IMR-90 (cell line): ENCODE results near the gene KRT80. TPM values are rescaled to one million over a fixed set of nuclear protein-coding genes. Genes with fewer than 3 reads are reported as not detected.

Source experiments
- ATAC-seq: fragments of 200-7000 bp; cut with Tn5 transposase; 2 replicates; pipeline ENCODE4 v1.9.1; 2020; ENCODE audit warnings: low read depth, mild to moderate bottlenecking, moderate library complexity
- BruUV-seq: library from RNA; stranded (reverse); fragments of 400-500 nt; replicated peaks from 2 replicates; lab custom pipeline; 2021; lab: Mats Ljungman, UMichigan
- CTCF ChIA-PET: fragments of 300-600 bp; formaldehyde crosslinking; extraction: SDS; loops from one replicate; lab custom pipeline; 2021; ENCODE audit warnings: antibody characterized with exemption; lab: Yijun Ruan, JAX
- POLR2A ChIA-PET: fragments of 300-600 bp; sonication (Branson Sonifier 250); formaldehyde crosslinking; loops from one replicate; lab custom pipeline; 2022; ENCODE audit warnings: antibody characterized with exemption; ENCODE audit not compliant: unreplicated experiment; lab: Charles Lee
- DNase-seq: peaks from one replicate; pipeline ENCODE4 v3.0.0; 2013
- H2AFZ ChIP-seq: replicated peaks from 2 replicates; pipeline ENCODE3; 2013; ENCODE audit warnings: low read length, mild to moderate bottlenecking; ENCODE audit not compliant: poor library complexity
- H2AK5ac ChIP-seq: 2 replicates; pipeline ENCODE4 v1.6.1; 2013; ENCODE audit warnings: low read depth, low read length, inconsistent platforms
- H2AK9ac ChIP-seq: replicated peaks from 2 replicates; pipeline ENCODE3; 2013; ENCODE audit warnings: mild to moderate bottlenecking, low read depth, low read length, moderate library complexity; ENCODE audit not compliant: poor library complexity
- H2BK120ac ChIP-seq: 2 replicates; pipeline ENCODE4 v1.6.1; 2013; ENCODE audit warnings: low read depth, low read length, inconsistent platforms
- H2BK15ac ChIP-seq: 3 replicates; pipeline ENCODE4 v1.6.1; 2013; ENCODE audit warnings: low read depth, low read length, inconsistent platforms
- H2BK20ac ChIP-seq: 2 replicates; pipeline ENCODE4 v1.6.1; 2013; ENCODE audit warnings: low read depth, mild to moderate bottlenecking, inconsistent platforms, low read length, moderate library complexity
- H2BK5ac ChIP-seq: 2 replicates; pipeline ENCODE4 v1.6.1; 2013; ENCODE audit warnings: mild to moderate bottlenecking, low read depth, low read length, inconsistent platforms; ENCODE audit not compliant: poor library complexity, severe bottlenecking
- H3K14ac ChIP-seq: replicated peaks from 2 replicates; pipeline ENCODE4 v1.6.1; 2013; ENCODE audit warnings: low read depth, low read length, inconsistent platforms
- H3K18ac ChIP-seq: 2 replicates; pipeline ENCODE4 v1.6.1; 2013; ENCODE audit warnings: low read depth, low read length, control low read depth
- H3K23ac ChIP-seq: 2 replicates; pipeline ENCODE4 v1.6.1; 2013; ENCODE audit warnings: low read depth, low read length, inconsistent platforms
- H3K27ac ChIP-seq: 2 replicates; pipeline ENCODE4 v1.5.1; 2013; ENCODE audit warnings: mild to moderate bottlenecking, control low read depth, low read length; ENCODE audit not compliant: insufficient read depth
- H3K27me3 ChIP-seq: 2 replicates; pipeline ENCODE4 v1.6.1; 2013; ENCODE audit warnings: low read length; ENCODE audit not compliant: control insufficient read depth, insufficient read depth
- H3K36me3 ChIP-seq: 2 replicates; pipeline ENCODE4 v1.6.1; 2013; ENCODE audit warnings: low read length, mixed read lengths; ENCODE audit not compliant: control insufficient read depth, insufficient read depth
- H3K4ac ChIP-seq: 2 replicates; pipeline ENCODE4 v1.6.1; 2013; ENCODE audit warnings: low read depth, low read length, inconsistent platforms
- H3K4me1 ChIP-seq: 2 replicates; pipeline ENCODE4 v1.6.1; 2013; ENCODE audit warnings: low read length, mixed read lengths; ENCODE audit not compliant: control insufficient read depth, insufficient read depth
- H3K4me2 ChIP-seq: 2 replicates; pipeline ENCODE4 v1.6.1; 2013; ENCODE audit warnings: low read depth, mild to moderate bottlenecking, control low read depth, low read length, moderate library complexity
- H3K4me3 ChIP-seq: 2 replicates; pipeline ENCODE4 v1.5.1; 2013; ENCODE audit warnings: low read depth, mild to moderate bottlenecking, control low read depth, low read length, moderate library complexity; ENCODE audit not compliant: insufficient read depth
- H3K56ac ChIP-seq: 2 replicates; pipeline ENCODE4 v1.6.1; 2013; ENCODE audit warnings: low read length, inconsistent platforms; ENCODE audit not compliant: insufficient read depth; ENCODE audit errors: extremely low read depth
- H3K79me1 ChIP-seq, 2 experiments: 2 replicates each; pipeline ENCODE4 v1.6.1; 2013; ENCODE audit warnings: low read length in 2 of 2, inconsistent platforms in 1 of 2, low read depth in 1 of 2
- H3K9ac ChIP-seq: 2 replicates; pipeline ENCODE4 v1.6.1; 2013; ENCODE audit warnings: low read depth, low read length, control low read depth
- H3K9me1 ChIP-seq: 2 replicates; pipeline ENCODE4 v1.6.1; 2013; ENCODE audit warnings: low read length, inconsistent platforms; ENCODE audit not compliant: insufficient read depth
- H3K9me3 ChIP-seq: 2 replicates; pipeline ENCODE4 v1.6.1; 2013; ENCODE audit warnings: low read length; ENCODE audit not compliant: control insufficient read depth, insufficient read depth
- H4K20me1 ChIP-seq: 2 replicates; pipeline ENCODE4 v1.6.1; 2013; ENCODE audit warnings: low read length, inconsistent platforms; ENCODE audit not compliant: insufficient read depth
- H4K5ac ChIP-seq: 2 replicates; pipeline ENCODE4 v1.6.1; 2013; ENCODE audit warnings: mild to moderate bottlenecking, low read depth, low read length, control low read depth
- H4K8ac ChIP-seq, 2 experiments: 2 replicates each; pipeline ENCODE4 v1.6.1; 2013; ENCODE audit warnings: low read depth in 2 of 2, low read length in 2 of 2, control low read depth in 1 of 2, inconsistent platforms in 1 of 2
- H4K91ac ChIP-seq: 2 replicates; pipeline ENCODE4 v1.6.1; 2013; ENCODE audit warnings: low read depth, low read length, inconsistent platforms; ENCODE audit not compliant: insufficient read depth
- ELK1 ChIP-seq: fragments of 150-350 bp; IDR thresholded peaks from 2 replicates; pipeline ENCODE4 v1.6.1; 2016; ENCODE audit warnings: low read depth, mild to moderate bottlenecking, low read length, moderate library complexity, borderline replicate concordance
- RAD21 ChIP-seq: IDR thresholded peaks from 2 replicates; pipeline ENCODE4 v1.6.1; 2012; ENCODE audit warnings: low read length, improper control_type of control experiment
- RCOR1 ChIP-seq: IDR thresholded peaks from 2 replicates; pipeline ENCODE4 v1.6.1; 2012; ENCODE audit warnings: mild to moderate bottlenecking, low read length, improper control_type of control experiment; ENCODE audit not compliant: insufficient replicate concordance
- WGBS, 2 experiments: methylation state at CpG; one replicate each; pipeline versions ENCODE4 v1.1.5 to v1.1.7; 2013; ENCODE audit warnings: missing lambda C conversion rate in 2 of 2; ENCODE audit not compliant: insufficient read length in 1 of 2; ENCODE audit errors: extremely low coverage in 2 of 2; 5-methylcytosine and 5-hydroxymethylcytosine counted together
- dilution Hi-C: fragments of 300-500 bp; cut with HindIII; formaldehyde crosslinking; loops from one replicate; pipeline ENCODE4 v1.14.3; 2018; ENCODE audit warnings: low sequenced_read_pairs; ENCODE audit not compliant: unreplicated experiment
- in situ Hi-C: fragments of 300-500 bp; cut with MboI; formaldehyde crosslinking; loops from 3 replicates; pipeline ENCODE4 v1.14.3; 2019; ENCODE audit warnings: low sequenced_read_pairs, inconsistent platforms, mixed read lengths
- intact Hi-C: fragments of 100-400 bp; cut with micrococcal nuclease; formaldehyde crosslinking; loops from 2 replicates; pipeline ENCODE4 v1.10.0; 2022
- polyA plus RNA-seq, 3 experiments: library from polyadenylated mRNA; depleted of rRNA; stranded (reverse); fragments of >200 nt; gene quantifications; 2 replicates each; pipeline ENCODE4 v1.2.3, GENCODE V29; 2012; ENCODE audit warnings: low replicate concordance in 1 of 3
- total RNA-seq: library from RNA; depleted of rRNA; stranded (reverse); fragments of >200 nt; gene quantifications from 2 replicates; pipeline ENCODE4 v1.2.3, GENCODE V29; 2012

The KRT80 gene
- total and polyA plus RNA-seq, 2 of the 4 experiments (the other 2 are of a cell fraction), result 0.54 to 3.4 TPM

GRCh38 chr12:52162981-52163380 is 28.8 kb downstream of the KRT80 start:
- no peak overlapping the region for H2BK20ac ChIP-seq
- no peaks in the 10 kb centered on the region for H3K36me3 ChIP-seq
- peak overlapping the region; percentile 50; the same call in 1 of the 2 replicates for H2BK120ac ChIP-seq
- no peak for ATAC-seq
- no peak overlapping the region for H3K4me3 ChIP-seq
- peaks cover 6% of the 10 kb centered on the region for H3K9me1 ChIP-seq
- no peak overlapping the region for H3K18ac ChIP-seq
- dilution Hi-C loops (no loop called here), in situ Hi-C loops (no loop called here), intact Hi-C loops (no loop called here)
- WGBS, 2 experiments, result no CpG with 5 or more reads among the region's 3 CpGs
- no peaks in the 10 kb centered on the region for H3K9me3 ChIP-seq
- H3K79me1 ChIP-seq, result no peaks in the 10 kb centered on the region
- 0 out of 2 replicates have a peak overlapping the region, but pooled peaks have one; percentile 25 for H3K14ac ChIP-seq
- no peak overlapping the region for H4K5ac ChIP-seq
- no peak overlapping the region for H4K8ac ChIP-seq
- peak overlapping the region; percentile 9; the same call in 1 of the 2 replicates for H3K4ac ChIP-seq
- peaks cover 12% of the 10 kb centered on the region for H3K4me1 ChIP-seq
- H2AK5ac ChIP-seq, result no peak overlapping the region
- H4K20me1 ChIP-seq, result no peaks in the 10 kb centered on the region
- ChIA-PET CTCF (interaction anchor here (0.6 to 1.1 kb wide), 3 partner anchors 165 to 717 kb away, joined by 3 read pairs; no protein-coding TSS in a partner anchor), POLR2A (no interaction called here)
- no peak for DNase-seq
- TF ChIP-seq RCOR1, result no peak
- TF ChIP-seq RAD21, result no peak
- no peak for TF ChIP-seq ELK1
- H3K9ac ChIP-seq, result no peak overlapping the region
- BruUV-seq, result no TSS peak
- no peak overlapping the region for H3K4me2 ChIP-seq
- H2BK15ac ChIP-seq, result peak overlapping the region; percentile 3; the same call in 1 of the 3 replicates
- no peak overlapping the region for H2AK9ac ChIP-seq
- H3K56ac ChIP-seq, result no peak overlapping the region
- H3K27ac ChIP-seq, result no peak overlapping the region
- no peaks in the 10 kb centered on the region for H3K27me3 ChIP-seq
- H2BK5ac ChIP-seq, result no peak overlapping the region
- H3K23ac ChIP-seq, result no peak overlapping the region
- H4K91ac ChIP-seq, result no peak overlapping the region
- H2AFZ ChIP-seq, result no peak overlapping the region
